Activated CD4-positive, alpha-beta T cell treated with anti-CD3 and anti-CD28 coated beads, Interleukin-2, amount 50 U/mL, for 1 hour (primary cell): ENCODE results near the gene SPACDR.
"Not testable (repeated sequence)": the region's sequence is repeated elsewhere in the genome, so short reads cannot be mapped to it uniquely, and the experiment has no call there.

Source experiments
- DNase-seq: peaks from one replicate; pipeline ENCODE4 v3.0.0-alpha.2; 2020

The SPACDR gene

GRCh38 chr7:100465299-100465698, 1.2 kb upstream of the SPACDR start:
- no peak for DNase-seq

- DNase-seq = no peak
Measured at GRCh38 chr7:100464791-100465190, 731 bp upstream of the SPACDR start.

DNA sequence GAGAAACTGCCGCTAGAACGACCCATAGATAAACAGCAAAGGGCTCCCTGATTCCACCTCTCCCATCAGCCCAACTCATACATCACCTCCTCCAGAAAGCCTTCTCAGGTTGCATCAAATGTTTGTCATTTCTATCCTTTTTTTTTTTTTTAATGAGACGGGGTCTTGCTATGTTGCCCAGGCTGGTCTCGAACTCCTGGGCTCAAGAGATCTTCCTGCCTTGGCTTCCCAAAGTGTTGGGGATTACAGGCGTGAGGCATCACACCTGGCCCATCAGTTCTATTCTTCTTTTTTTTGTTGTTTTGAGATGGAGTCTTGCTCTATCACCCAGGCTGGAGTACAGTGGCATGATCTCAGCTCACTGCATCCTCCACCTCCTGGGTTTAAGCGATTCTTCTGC, 7.0 kb downstream of the SPACDR start:
- no peak for DNase-seq

DNA sequence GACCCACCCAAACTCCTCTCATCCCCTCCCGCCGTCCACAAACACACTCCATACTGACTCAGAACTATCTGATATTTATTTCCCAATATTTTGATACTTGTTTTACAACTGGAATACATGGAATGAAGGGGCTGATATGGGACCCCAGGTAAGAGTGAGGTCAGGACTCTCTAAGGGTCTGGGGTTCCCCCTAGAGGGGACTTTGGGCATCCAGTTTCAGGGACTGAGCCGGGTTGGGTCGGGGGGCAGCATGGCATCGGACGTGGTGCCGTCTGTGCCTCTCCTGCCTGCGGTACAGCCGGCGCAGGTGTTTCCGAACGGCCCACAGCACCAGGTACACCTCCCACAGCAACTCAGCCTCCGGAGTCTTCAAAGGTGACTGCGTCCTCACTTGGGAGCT, 7.5 kb downstream of the SPACDR start:
- DNase-seq = no peak

DNA sequence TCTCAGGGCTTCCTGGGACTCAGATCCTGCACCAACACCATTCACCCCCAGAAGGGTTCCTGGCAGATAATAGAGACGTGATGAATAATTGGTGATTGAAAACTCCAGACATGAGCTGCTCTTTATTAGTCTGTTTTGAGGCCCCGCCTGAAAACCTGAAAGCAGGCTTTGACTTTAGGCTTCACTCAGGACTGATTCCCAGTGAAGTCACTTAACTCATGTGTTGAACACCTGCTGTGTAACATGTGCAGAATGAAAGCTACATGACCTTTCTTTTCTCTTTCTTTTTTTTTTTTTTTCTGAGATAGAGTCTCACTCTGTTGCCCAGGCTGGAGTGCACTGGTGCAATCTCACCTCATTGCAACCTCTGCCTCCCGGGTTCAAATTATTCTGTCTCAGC, 8.9 kb downstream of the SPACDR start:
- no peak for DNase-seq

DNA sequence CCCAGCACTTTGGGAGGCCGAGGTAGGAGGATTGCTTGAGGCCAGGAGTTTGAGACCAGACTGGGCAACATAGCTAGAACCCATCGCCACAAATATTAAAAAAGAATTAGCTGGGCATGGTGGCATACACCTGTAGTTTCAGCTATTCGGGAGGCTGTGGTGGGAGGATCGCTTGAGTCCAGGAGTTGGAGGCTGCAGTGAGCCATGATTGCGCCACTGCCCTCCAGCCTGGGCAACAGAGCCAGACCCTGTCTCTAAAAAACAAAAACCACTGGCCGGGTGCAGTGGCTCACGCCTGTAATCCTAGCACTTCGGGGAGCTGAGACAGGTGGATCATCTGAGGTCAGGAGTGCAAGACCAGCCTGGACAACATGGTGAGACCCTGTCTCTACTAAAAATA, 10.2 kb downstream of the SPACDR start:
- DNase-seq = not testable (repeated sequence)

GRCh38 chr7:100452513-100452912, 11.5 kb downstream of the SPACDR start:
- no peak for DNase-seq

GRCh38 chr7:100449190-100449795, 14.8 kb downstream of the SPACDR start:
- DNase-seq = no peak

DNA sequence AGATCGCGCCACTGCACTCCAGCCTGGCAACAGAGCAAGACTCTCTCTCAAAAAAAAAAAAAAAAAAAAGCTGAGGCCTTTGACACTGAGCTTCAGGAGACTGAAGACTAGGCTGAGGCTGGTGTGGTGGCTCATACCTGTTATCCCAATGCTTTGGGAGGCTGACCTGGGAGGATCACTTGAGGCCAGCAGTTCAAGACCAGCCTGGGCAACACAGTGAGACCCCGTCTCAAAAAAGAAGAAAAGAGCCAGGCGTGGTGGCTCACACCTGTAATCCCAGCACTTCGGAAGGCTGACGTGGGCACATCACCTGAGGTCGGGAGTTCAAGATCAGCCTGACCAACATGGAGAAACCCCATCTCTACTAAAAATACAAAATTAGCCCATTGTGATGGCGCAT, 16.7 kb downstream of the SPACDR start:
- DNase-seq = not testable (repeated sequence)

DNA sequence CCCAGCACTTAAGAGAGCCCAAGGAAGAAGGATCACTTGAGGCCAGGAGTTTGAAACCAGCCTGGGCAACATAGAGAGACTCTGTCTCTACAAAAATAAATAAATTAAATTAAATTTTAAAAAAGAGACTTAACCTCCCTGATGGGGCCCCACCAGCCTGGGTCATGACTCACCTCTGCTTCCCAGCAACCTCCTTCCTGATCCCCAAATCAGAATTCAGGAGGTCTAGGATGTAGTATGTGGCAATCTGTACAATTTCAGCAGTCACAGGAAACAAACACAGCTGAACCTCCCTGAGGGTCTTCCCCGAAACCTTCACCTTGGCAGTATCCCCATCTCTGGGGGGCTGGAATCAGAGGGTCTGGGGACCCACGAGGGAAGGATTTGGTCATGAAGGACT, 18.0 kb downstream of the SPACDR start:
- DNase-seq = no peak

DNA sequence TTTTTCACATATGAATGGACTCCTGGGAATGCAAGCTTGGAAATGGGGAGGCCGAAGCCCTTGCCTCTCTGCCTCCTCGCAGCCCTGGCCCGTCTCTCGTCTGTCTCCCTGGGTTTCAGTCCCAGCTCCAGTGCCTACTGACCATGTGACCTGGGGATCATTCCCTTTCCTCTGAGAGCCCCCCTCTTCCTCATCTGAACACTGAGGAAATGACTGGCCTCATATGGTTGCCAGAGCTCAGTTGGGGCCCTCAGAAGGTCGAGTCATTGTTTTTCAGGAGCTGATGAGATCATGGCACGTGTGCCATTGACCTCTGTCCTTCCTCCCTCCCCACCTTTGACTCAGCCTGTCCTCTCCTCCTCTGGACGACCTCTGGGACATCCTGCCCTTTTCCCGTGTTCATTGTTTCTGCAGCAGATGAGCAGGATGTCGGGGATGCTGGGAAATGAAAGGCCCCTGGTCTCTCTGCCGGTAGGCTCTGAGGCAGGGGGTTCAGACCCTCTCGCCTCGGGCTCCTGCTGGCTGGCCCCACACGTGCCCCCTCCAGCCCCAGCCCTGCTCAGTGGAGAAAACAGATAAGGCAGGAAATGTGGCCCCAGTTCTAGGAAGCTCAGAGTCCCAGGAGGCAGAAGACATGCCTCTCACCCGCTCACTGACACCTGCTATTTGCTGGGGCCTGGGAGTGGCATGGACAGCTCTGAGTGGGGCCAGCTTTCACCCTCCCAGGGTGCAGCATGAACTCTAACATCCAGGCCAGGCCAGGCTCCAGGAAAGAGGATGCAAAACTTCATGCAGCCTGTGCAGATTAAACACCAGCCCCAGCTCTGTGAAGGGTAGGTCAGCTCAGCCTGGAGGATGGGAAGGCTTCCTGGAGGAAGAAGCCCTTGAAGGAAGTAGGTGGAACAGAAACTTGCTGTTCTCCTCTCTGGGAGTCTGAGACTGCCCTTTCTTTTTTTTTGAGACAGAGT, 19.5 kb downstream of the SPACDR start:
- DNase-seq = no peak

DNA sequence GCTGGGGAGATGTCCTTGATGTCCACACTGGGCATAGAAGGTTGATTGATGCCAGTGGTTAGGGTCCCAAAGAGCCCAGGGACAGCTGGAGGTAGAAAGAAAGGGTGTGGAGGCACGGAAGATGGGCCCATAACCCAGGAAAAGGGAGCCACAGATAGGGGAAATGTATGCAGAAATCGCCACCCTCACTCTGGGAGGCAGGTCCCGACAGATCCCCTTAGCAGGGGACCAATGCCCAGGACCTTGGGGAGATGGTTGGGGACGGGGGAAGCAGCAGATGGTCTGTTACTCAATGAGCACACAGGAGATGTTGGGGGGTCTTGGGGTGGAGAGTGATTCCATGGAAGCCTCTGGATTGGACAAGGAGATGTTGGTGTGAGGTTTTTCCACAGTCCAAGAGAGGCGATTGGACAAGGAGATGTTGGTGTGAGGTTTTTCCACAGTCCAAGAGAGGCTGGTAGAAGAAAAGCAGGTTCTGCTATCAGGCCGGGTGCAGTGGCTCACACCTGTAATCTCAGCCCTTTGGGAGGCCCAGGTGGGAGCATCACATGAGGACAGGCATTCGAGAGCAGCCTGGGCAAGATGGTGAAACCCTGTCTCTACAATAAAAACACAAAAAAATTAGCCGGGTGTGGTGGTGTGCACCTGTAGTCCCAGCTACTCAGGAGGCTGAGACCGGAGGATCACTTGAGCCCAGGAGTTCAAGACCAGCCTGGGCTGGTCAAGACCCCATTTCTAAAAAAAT, 20.8 kb downstream of the SPACDR start:
- no peak for DNase-seq

- DNase-seq = no peak
Measured at GRCh38 chr7:100441641-100442535, 22.2 kb downstream of the SPACDR start.

DNA sequence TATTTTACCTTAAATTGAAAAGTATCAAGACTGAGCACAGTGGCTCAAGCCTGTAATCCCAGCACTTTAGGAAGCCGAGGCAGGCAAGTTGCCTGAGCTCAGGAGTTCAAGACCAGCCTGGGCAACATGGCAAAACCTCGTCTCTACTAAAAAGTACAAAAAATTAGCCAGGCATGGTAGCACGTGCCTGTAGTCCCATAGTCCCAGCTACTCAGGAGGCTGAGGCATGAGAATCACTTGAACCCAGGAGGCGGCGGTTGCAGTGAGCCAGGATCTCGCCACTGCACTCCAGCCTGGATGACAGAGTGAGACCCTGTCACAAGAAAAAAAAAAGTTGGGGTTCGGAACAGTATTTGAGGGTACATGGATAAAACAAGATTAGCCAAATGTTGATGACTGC, 24.8 kb downstream of the SPACDR start:
- not testable (repeated sequence) for DNase-seq

DNA sequence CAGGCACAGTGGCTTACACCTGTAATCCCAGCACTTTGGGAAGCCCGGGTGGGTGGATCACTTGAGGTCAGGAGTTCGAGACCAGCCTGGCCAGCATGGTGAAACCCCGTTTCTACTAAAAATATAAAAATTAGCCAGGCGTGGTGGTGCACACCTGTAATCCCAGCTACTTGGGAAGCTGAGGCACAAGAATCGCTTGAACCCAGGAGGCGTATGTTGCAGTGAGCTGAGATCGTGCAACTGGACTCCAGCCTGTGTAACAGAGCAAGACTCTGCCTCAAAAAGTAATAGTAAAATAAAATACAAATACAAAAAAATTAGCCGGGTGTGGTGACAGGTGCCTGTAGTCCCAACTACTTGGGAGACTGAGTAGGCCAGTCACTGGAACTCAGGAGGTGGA, 25.3 kb downstream of the SPACDR start:
- DNase-seq = not testable (repeated sequence)

DNA sequence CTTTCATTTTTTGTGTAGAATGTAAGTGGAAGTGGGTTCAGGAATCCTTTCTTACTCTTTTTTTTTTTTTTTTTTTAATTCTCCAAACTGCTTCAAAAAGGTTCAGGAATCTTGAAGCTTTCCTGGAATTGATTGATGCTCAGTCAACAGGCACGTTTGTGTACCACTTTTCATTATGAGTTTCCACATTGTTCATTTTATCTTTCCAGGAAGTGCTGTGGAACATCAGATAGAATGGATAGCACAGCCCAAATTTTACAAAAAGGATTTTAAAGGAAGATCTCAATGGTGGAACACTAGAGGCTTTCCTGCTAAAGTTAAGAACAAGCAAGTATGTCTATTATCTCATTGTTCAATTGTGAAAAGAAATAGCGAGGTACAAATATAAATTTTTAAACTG, 25.9 kb downstream of the SPACDR start:
- no peak for DNase-seq

- DNase-seq = no peak
Measured at GRCh38 chr7:100437150-100438100, 26.6 kb downstream of the SPACDR start.

DNA sequence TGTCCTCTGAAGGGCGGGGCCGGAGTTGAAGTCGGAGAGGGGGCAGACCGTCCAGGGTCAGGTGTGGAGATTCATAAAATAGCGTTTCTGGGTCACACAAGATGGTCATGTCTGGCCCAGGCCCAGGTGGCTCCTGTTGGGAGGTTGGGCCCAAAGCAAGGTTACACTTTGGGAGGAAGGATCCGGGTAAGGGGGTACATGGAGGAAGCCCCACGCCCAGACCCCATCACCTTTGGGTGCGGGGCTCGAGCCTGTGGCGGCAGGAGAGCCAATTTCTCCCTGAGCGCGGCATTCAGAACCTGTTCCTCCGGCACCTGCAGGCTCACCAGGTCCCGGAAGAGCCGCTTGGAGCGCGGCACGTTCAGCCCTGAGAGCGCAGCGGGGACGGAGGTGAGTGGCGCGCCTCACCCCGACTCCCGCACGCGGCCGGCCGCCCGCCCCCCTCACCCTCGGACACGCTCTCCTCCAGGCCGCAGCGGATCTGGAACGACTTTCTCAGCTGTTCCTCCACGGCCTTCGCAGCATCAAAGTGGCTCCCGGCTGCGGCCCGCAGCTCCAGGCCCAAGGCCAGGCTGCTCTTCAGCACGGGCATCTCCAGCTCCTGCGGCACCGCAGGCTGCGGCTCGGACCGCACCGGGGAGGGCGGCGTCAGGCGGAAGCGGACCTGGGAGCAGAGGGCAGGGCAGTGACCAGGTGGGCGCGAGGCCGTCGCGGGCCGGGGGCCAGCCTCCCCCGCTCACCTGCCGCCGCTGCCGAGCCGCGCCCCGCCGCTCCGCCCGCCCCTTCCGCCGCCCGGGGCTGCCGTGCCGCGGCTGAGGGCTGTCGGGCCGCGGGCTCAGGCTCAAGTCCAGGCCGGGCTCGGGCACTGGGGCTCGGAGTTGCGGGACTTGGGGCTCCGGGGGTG, 28.4 kb downstream of the SPACDR start:
- DNase-seq = peak; percentile 56

DNA sequence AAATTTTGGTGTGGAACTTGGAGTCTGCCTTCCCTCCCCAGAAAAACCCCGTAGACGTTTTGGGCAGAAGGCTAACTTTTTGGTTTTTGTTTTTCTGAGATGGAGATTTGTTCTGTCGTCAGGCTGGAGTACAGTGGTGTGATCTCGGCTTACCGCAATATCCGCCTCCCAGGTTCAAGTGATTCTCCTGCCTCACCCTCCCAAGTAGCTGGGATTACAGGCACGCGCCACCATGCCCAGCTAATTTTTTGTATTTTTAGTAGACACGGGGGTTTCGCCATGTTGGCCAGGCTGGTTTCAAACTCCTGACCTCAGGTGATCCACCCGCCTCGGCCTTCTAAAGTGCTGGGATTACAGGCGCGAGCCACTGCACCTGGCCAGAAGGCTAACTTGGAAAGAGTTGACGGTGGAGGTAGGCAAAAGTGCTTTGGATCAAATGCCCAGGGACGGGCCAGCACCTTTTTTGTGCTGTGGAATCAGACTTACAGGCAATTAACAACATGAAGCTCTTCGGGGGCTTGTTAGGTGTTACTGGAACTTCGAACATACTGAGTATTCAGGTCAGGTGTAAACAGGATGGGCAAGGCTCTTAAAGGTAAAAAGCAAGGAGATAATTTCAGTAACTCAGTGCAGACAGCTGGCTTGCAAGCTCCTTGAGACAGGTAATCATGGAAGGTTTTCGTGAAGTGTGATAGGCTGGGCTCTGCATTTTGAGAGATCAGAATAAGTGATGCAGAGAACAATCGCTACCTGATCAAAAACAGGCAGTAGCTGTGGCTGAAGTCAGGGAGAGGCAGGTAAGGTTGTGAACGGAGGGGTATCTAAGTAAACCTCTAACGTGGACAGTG, 29.5 kb downstream of the SPACDR start:
- no peak for DNase-seq
